ENCODE data around the gene BICRA.
"Not testable (repeated sequence)": the region's sequence is repeated elsewhere in the genome, so short reads cannot be mapped to it uniquely, and the experiment has no call there.

BICRA gene

GRCh38 chr19:47630594-47630993, 21.7 kb downstream of the BICRA start:
- no peak for DNase-seq (ENCODE audit: low read depth in 3 of 3, low spot score in 1 of 3)

GRCh38 chr19:47631681-47632446, 22.9 kb downstream of the BICRA start:
- no peak for DNase-seq (ENCODE audit: low read depth in 3 of 3, low spot score in 1 of 3)

GRCh38 chr19:47633517-47633916, 24.6 kb downstream of the BICRA start:
- DNase-seq (ENCODE audit: low read depth in 3 of 3, low spot score in 1 of 3) = no peak

- DNase-seq (ENCODE audit: low read depth in 3 of 3, low spot score in 1 of 3) = no peak
These were observed 25.1 kb downstream of the BICRA start for GRCh38 chr19:47633996-47634395.

- DNase-seq (ENCODE audit: low read depth in 3 of 3, low spot score in 1 of 3) = not testable (repeated sequence)
These were observed 26.3 kb downstream of the BICRA start for GRCh38 chr19:47635152-47635754.

- no peak for DNase-seq (ENCODE audit: low read depth in 3 of 3, low spot score in 1 of 3)
These were observed 28.6 kb downstream of the BICRA start for GRCh38 chr19:47637550-47637949.

GRCh38 chr19:47641891-47642485, 33.1 kb downstream of the BICRA start:
- no peak for DNase-seq (ENCODE audit: low read depth in 3 of 3, low spot score in 1 of 3)

GRCh38 chr19:47643281-47643680, 34.3 kb downstream of the BICRA start:
- no peak for DNase-seq (ENCODE audit: low read depth in 3 of 3, low spot score in 1 of 3)

- no peak for DNase-seq (ENCODE audit: low read depth in 3 of 3, low spot score in 1 of 3)
These were observed 35.3 kb downstream of the BICRA start for GRCh38 chr19:47644199-47644598.

GRCh38 chr19:47644743-47645482, 36.0 kb downstream of the BICRA start:
- no peak for DNase-seq (ENCODE audit: low read depth in 3 of 3, low spot score in 1 of 3)

- DNase-seq (ENCODE audit: low read depth in 3 of 3, low spot score in 1 of 3) = no peak
These were observed 38.0 kb downstream of the BICRA start for GRCh38 chr19:47646924-47647323.

- no peak for DNase-seq (ENCODE audit: low read depth in 3 of 3, low spot score in 1 of 3)
These were observed 40.7 kb downstream of the BICRA start for GRCh38 chr19:47649588-47649987.

GRCh38 chr19:47650700-47651099, 41.8 kb downstream of the BICRA start:
- DNase-seq (ENCODE audit: low read depth in 3 of 3, low spot score in 1 of 3) = no peak

GRCh38 chr19:47651132-47651531, 42.2 kb downstream of the BICRA start:
- no peak for DNase-seq (ENCODE audit: low read depth in 3 of 3, low spot score in 1 of 3)

GRCh38 chr19:47651691-47652090, 42.8 kb downstream of the BICRA start:
- DNase-seq (ENCODE audit: low read depth in 3 of 3, low spot score in 1 of 3) = no peak

GRCh38 chr19:47652285-47652684, 43.4 kb downstream of the BICRA start:
- DNase-seq (ENCODE audit: low read depth in 3 of 3, low spot score in 1 of 3) = no peak

GRCh38 chr19:47653856-47654255, 44.9 kb downstream of the BICRA start:
- no peak for DNase-seq (ENCODE audit: low read depth in 3 of 3, low spot score in 1 of 3)

- no peak for DNase-seq (ENCODE audit: low read depth in 3 of 3, low spot score in 1 of 3)
These were observed 48.8 kb downstream of the BICRA start for GRCh38 chr19:47657719-47658118.

- no peak for DNase-seq (ENCODE audit: low read depth in 3 of 3, low spot score in 1 of 3)
These were observed 49.8 kb downstream of the BICRA start for GRCh38 chr19:47658431-47659348.

GRCh38 chr19:47660435-47660832, 51.5 kb downstream of the BICRA start:
- DNase-seq (ENCODE audit: low read depth in 3 of 3, low spot score in 1 of 3) = no peak

GRCh38 chr19:47661161-47661560, 52.2 kb downstream of the BICRA start:
- no peak for DNase-seq (ENCODE audit: low read depth in 3 of 3, low spot score in 1 of 3)

Measured in stimulated activated CD4-positive, alpha-beta T cell treated with anti-CD3 and anti-CD28 coated beads, TNF-alpha, amount 100 ng/mL, for 1 hour (primary cell).